ENCODE data around the gene FTO. TPM values are rescaled to one million over a fixed set of nuclear protein-coding genes. Genes with fewer than 3 reads are reported as not detected.
"Not testable (repeated sequence)": the region's sequence is repeated elsewhere in the genome, so short reads cannot be mapped to it uniquely, and the experiment has no call there.

The FTO gene
- total RNA-seq, 1 experiment from 2014 or later = 129 TPM

GRCh38 chr16:53882310-53882709 lies 178.4 kb downstream of the FTO start:
- peaks cover 14% of the 10 kb centered on the region for H3K36me3 ChIP-seq
- no peak overlapping the region for H3K4me3 ChIP-seq
- DNase-seq = no peak
- no peak overlapping the region for H3K27ac ChIP-seq
- no peaks in the 10 kb centered on the region for H3K4me1 ChIP-seq
- no peaks in the 10 kb centered on the region for H3K9me3 ChIP-seq (replicated peaks)
- H3K27me3 ChIP-seq = no peaks in the 10 kb centered on the region

- H3K36me3 ChIP-seq = peaks cover 18% of the 10 kb centered on the region
- H3K27ac ChIP-seq = no peak overlapping the region
- H3K9me3 ChIP-seq (replicated peaks) = no peaks in the 10 kb centered on the region
- H3K4me1 ChIP-seq = no peaks in the 10 kb centered on the region
- no peak for DNase-seq
- H3K4me3 ChIP-seq = no peak overlapping the region
- no peaks in the 10 kb centered on the region for H3K27me3 ChIP-seq
Observed at GRCh38 chr16:53884748-53885147, 180.8 kb downstream of the FTO start.

GRCh38 chr16:53886482-53887378 lies 182.8 kb downstream of the FTO start:
- no peaks in the 10 kb centered on the region for H3K4me1 ChIP-seq
- H3K27me3 ChIP-seq = no peaks in the 10 kb centered on the region
- H3K4me3 ChIP-seq = no peak overlapping the region
- no peak overlapping the region for H3K27ac ChIP-seq
- peaks cover 7% of the 10 kb centered on the region; the same call in 1 of the 2 replicates for H3K36me3 ChIP-seq
- no peak for DNase-seq
- no peaks in the 10 kb centered on the region for H3K9me3 ChIP-seq (replicated peaks)

GRCh38 chr16:53888222-53888621 lies 184.3 kb downstream of the FTO start:
- Histone ChIP-seq H3K27me3 (no peaks in the 10 kb centered on the region), H3K9me3 (replicated peaks) (no peaks in the 10 kb centered on the region), H3K4me1 (peaks cover 14% of the 10 kb centered on the region), H3K27ac (no peak overlapping the region), H3K4me3 (no peak overlapping the region), H3K36me3 (peaks cover 4% of the 10 kb centered on the region; the same call in 1 of the 2 replicates)
- DNase-seq = no peak

- not testable (repeated sequence) for H3K27me3 ChIP-seq; H3K9me3 ChIP-seq (replicated peaks); DNase-seq; H3K36me3 ChIP-seq; H3K27ac ChIP-seq; H3K4me3 ChIP-seq
- peaks cover 23% of the 10 kb centered on the region for H3K4me1 ChIP-seq
Observed at GRCh38 chr16:53890877-53891276, 186.9 kb downstream of the FTO start.

GRCh38 chr16:53891409-53892139 lies 187.6 kb downstream of the FTO start:
- Histone ChIP-seq H3K27me3 (no peaks in the 10 kb centered on the region), H3K36me3 (peaks cover 4% of the 10 kb centered on the region; the same call in 1 of the 2 replicates), H3K4me1 (peaks cover 23% of the 10 kb centered on the region), H3K27ac (no peak overlapping the region), H3K4me3 (no peak overlapping the region), H3K9me3 (replicated peaks) (no peaks in the 10 kb centered on the region)
- DNase-seq = no peak

- peak; percentile 50 to 85 for DNase-seq
- Histone ChIP-seq H3K27me3 (no peaks in the 10 kb centered on the region), H3K9me3 (replicated peaks) (no peaks in the 10 kb centered on the region), H3K4me1 (peaks cover 23% of the 10 kb centered on the region), H3K4me3 (no peak overlapping the region), H3K36me3 (peaks cover 4% of the 10 kb centered on the region; the same call in 1 of the 2 replicates), H3K27ac (no peak overlapping the region; the same call in 1 of the 2 replicates)
Observed at GRCh38 chr16:53892155-53892554, 188.2 kb downstream of the FTO start.

- Histone ChIP-seq H3K27ac (no peak overlapping the region), H3K9me3 (replicated peaks) (no peaks in the 10 kb centered on the region), H3K4me1 (peaks cover 23% of the 10 kb centered on the region), H3K27me3 (no peaks in the 10 kb centered on the region), H3K36me3 (peaks cover 4% of the 10 kb centered on the region; the same call in 1 of the 2 replicates), H3K4me3 (no peak overlapping the region)
- DNase-seq = peak; percentile 12 to 32
Observed at GRCh38 chr16:53893731-53894435, 189.9 kb downstream of the FTO start.

GRCh38 chr16:53894686-53895085 lies 190.7 kb downstream of the FTO start:
- Histone ChIP-seq H3K4me1 (peaks cover 23% of the 10 kb centered on the region), H3K27ac (no peak overlapping the region), H3K4me3 (no peak overlapping the region), H3K27me3 (no peaks in the 10 kb centered on the region), H3K9me3 (replicated peaks) (no peaks in the 10 kb centered on the region), H3K36me3 (peaks cover 2% of the 10 kb centered on the region; the same call in 1 of the 2 replicates)
- no peak for DNase-seq

GRCh38 chr16:53895433-53895832 lies 191.5 kb downstream of the FTO start:
- Histone ChIP-seq H3K27me3 (no peaks in the 10 kb centered on the region), H3K36me3 (peaks cover 3% of the 10 kb centered on the region; the same call in 1 of the 2 replicates), H3K4me3 (no peak overlapping the region), H3K9me3 (replicated peaks) (no peaks in the 10 kb centered on the region), H3K27ac (no peak overlapping the region), H3K4me1 (peaks cover 23% of the 10 kb centered on the region)
- DNase-seq = no peak

- Histone ChIP-seq H3K27me3 (no peaks in the 10 kb centered on the region), H3K27ac (no peak overlapping the region), H3K4me1 (peaks cover 23% of the 10 kb centered on the region), H3K36me3 (peaks cover 3% of the 10 kb centered on the region; the same call in 1 of the 2 replicates), H3K4me3 (no peak overlapping the region), H3K9me3 (replicated peaks) (no peaks in the 10 kb centered on the region)
- no peak for DNase-seq
Observed at GRCh38 chr16:53895851-53896250, 191.9 kb downstream of the FTO start.

- Histone ChIP-seq H3K36me3 (peaks cover 3% of the 10 kb centered on the region; the same call in 1 of the 2 replicates), H3K27ac (no peak overlapping the region), H3K4me3 (no peak overlapping the region), H3K4me1 (peaks cover 23% of the 10 kb centered on the region), H3K27me3 (no peaks in the 10 kb centered on the region), H3K9me3 (replicated peaks) (no peaks in the 10 kb centered on the region)
- no peak for DNase-seq
Observed at GRCh38 chr16:53896722-53897121, 192.8 kb downstream of the FTO start.

GRCh38 chr16:53898993-53899392 lies 195.0 kb downstream of the FTO start:
- no peaks in the 10 kb centered on the region for H3K9me3 ChIP-seq (replicated peaks)
- peaks cover 4% of the 10 kb centered on the region; the same call in 1 of the 2 replicates for H3K4me1 ChIP-seq
- DNase-seq = no peak
- H3K27ac ChIP-seq = no peak overlapping the region
- peaks cover 4% of the 10 kb centered on the region; the same call in 1 of the 2 replicates for H3K36me3 ChIP-seq
- H3K4me3 ChIP-seq = no peak overlapping the region
- no peaks in the 10 kb centered on the region for H3K27me3 ChIP-seq

- Histone ChIP-seq H3K27me3 (no peaks in the 10 kb centered on the region), H3K9me3 (replicated peaks) (no peaks in the 10 kb centered on the region), H3K4me3 (no peak overlapping the region), H3K4me1 (no peaks in the 10 kb centered on the region; the same call in 1 of the 2 replicates), H3K27ac (no peak overlapping the region), H3K36me3 (peaks cover 4% of the 10 kb centered on the region; the same call in 1 of the 2 replicates)
- DNase-seq = no peak
Observed at GRCh38 chr16:53899431-53899830, 195.5 kb downstream of the FTO start.
